ENCODE data around the gene CYB5D1.

DNA sequence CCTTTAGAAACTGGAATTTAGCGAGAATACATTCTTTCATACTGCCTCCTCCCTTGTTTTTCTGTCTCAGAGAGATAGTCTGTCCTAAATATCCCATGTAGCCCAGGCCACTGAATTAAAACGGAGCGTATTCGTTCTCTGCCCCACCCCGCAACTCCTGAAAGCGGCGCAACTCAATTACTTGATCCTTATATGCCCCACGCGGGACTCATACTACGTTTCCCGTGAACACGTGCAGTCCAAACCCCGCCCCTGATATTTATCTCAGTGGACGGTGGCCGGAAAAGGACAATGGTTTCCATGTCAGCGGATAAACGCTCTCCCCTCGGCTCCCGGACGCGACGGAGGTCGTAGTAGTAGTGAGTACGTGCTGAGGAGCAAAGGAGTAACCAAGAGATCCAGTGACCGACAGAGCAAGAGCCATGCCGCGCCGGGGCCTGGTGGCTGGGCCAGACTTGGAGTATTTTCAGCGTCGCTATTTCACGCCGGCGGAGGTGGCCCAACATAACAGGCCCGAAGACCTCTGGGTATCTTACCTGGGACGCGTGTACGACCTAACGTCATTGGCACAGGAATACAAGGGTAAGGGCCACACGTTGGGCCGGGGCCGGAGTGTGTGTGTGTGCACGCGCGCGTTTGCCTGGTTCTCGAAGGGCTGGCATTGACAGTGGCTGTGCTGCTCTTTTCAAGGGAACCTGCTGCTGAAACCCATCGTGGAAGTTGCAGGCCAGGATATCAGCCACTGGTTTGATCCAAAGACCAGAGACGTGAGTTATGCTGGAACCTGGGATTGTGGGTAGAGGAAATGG lies at the start of gene CYB5D1:
- TF ChIP-seq POLR2A (IDR thresholded peaks at IDR 0.05; ENCODE audit: low read depth, low read length) (no peak), TAF1 (IDR thresholded peaks at IDR 0.05; ENCODE audit: low read depth, low read length) (no peak), POLR2AphosphoS5 (IDR thresholded peaks at IDR 0.05; ENCODE audit: low read depth, low read length) (no peak)

All from GM12891 (cell line).